ENCODE results near the gene UTS2B.

The UTS2B gene

GRCh38 chr3:191329654-191330529, at the start of gene UTS2B:
TSS of gene UTS2B (minus strand) at chr3:191330526. CDS start at chr3:191282189, 48,337 bp downstream.
- no peak for DNase-seq

GRCh38 chr3:191380001-191380400, 49.7 kb upstream of the UTS2B start:
- DNase-seq = no peak

- DNase-seq = no peak
Measured at GRCh38 chr3:191379446-191379845, 49.1 kb upstream of the UTS2B start.

- DNase-seq = no peak
Measured at GRCh38 chr3:191378142-191378812, 48.0 kb upstream of the UTS2B start.

- DNase-seq = no peak
Measured at GRCh38 chr3:191376516-191377141, 46.3 kb upstream of the UTS2B start.

GRCh38 chr3:191373327-191373726, 43.0 kb upstream of the UTS2B start:
- no peak for DNase-seq

- DNase-seq = no peak
Measured at GRCh38 chr3:191372122-191372521, 41.8 kb upstream of the UTS2B start.

- no peak for DNase-seq
Measured at GRCh38 chr3:191369616-191370010, 39.3 kb upstream of the UTS2B start.

GRCh38 chr3:191368755-191369615, 38.7 kb upstream of the UTS2B start:
- no peak for DNase-seq

- DNase-seq = no peak
Measured at GRCh38 chr3:191366675-191367074, 36.3 kb upstream of the UTS2B start.

GRCh38 chr3:191363221-191363620, 32.9 kb upstream of the UTS2B start:
- DNase-seq = no peak

- DNase-seq = no peak
Measured at GRCh38 chr3:191362524-191363090, 32.3 kb upstream of the UTS2B start.

GRCh38 chr3:191362037-191362436, 31.7 kb upstream of the UTS2B start:
- DNase-seq = no peak

- no peak for DNase-seq
Measured at GRCh38 chr3:191361456-191361855, 31.1 kb upstream of the UTS2B start.

- no peak for DNase-seq
Measured at GRCh38 chr3:191360620-191361019, 30.3 kb upstream of the UTS2B start.

GRCh38 chr3:191358929-191359328, 28.6 kb upstream of the UTS2B start:
- no peak for DNase-seq

- DNase-seq = no peak
Measured at GRCh38 chr3:191357909-191358308, 27.6 kb upstream of the UTS2B start.

- DNase-seq = no peak
Measured at GRCh38 chr3:191356631-191357439, 26.5 kb upstream of the UTS2B start.

- no peak for DNase-seq
Measured at GRCh38 chr3:191355406-191355805, 25.1 kb upstream of the UTS2B start.

GRCh38 chr3:191353022-191353777, 22.9 kb upstream of the UTS2B start:
- DNase-seq = no peak

- DNase-seq = no peak
Measured at GRCh38 chr3:191352014-191352413, 21.7 kb upstream of the UTS2B start.

Measured in activated naive CD4-positive, alpha-beta T cell treated with anti-CD3 and anti-CD28 coated beads, Interleukin-2, amount 50 U/mL, for 16 hours (primary cell).